H9 (cell line): Measurements from ENCODE around the gene CORO1C. TPM values are rescaled to one million over a fixed set of nuclear protein-coding genes. Genes with fewer than 3 reads are reported as not detected.

Experiments
- DNase-seq: peaks from one replicate; pipeline ENCODE4 v3.0.0-alpha.2; 2017
- H2AFZ ChIP-seq: one replicate; pipeline ENCODE4 v1.6.1; 2013; ENCODE audit warnings: mild to moderate bottlenecking, low read length, control low read depth, moderate library complexity
- H2AK5ac ChIP-seq: 2 replicates; pipeline ENCODE4 v1.6.1; 2013; ENCODE audit warnings: low read length, control low read depth, mixed read lengths; ENCODE audit not compliant: insufficient read length
- H2BK120ac ChIP-seq: one replicate; pipeline ENCODE4 v1.6.1; 2013; ENCODE audit warnings: low read depth, mild to moderate bottlenecking, low read length, control low read depth, inconsistent platforms; ENCODE audit not compliant: poor library complexity, severe bottlenecking
- H2BK12ac ChIP-seq: 2 replicates; pipeline ENCODE4 v1.6.1; 2013; ENCODE audit warnings: low read length, control low read depth, mixed read lengths, low read depth; ENCODE audit not compliant: insufficient read length
- H2BK15ac ChIP-seq: 2 replicates; pipeline ENCODE4 v1.6.1; 2013; ENCODE audit warnings: low read depth, low read length, control low read depth
- H2BK20ac ChIP-seq: one replicate; pipeline ENCODE4 v1.6.1; 2013; ENCODE audit warnings: low read depth, mild to moderate bottlenecking, low read length, control low read depth, inconsistent platforms; ENCODE audit not compliant: poor library complexity, severe bottlenecking
- H2BK5ac ChIP-seq: 2 replicates; pipeline ENCODE4 v1.6.1; 2013; ENCODE audit warnings: low read length, control low read depth, mixed read lengths; ENCODE audit not compliant: insufficient read length
- H3K14ac ChIP-seq: 2 replicates; pipeline ENCODE4 v1.6.1; 2013; ENCODE audit warnings: low read length, control low read depth; ENCODE audit not compliant: insufficient read depth
- H3K18ac ChIP-seq: 2 replicates; pipeline ENCODE4 v1.6.1; 2013; ENCODE audit warnings: low read depth, mild to moderate bottlenecking, mixed read lengths, low read length, control low read depth; ENCODE audit not compliant: insufficient read length
- H3K23ac ChIP-seq: 2 replicates; pipeline ENCODE4 v1.6.1; 2013; ENCODE audit warnings: low read length, control low read depth, mixed read lengths, low read depth; ENCODE audit not compliant: insufficient read length
- H3K23me2 ChIP-seq: 2 replicates; pipeline ENCODE4 v1.6.1; 2013; ENCODE audit warnings: low read depth, mild to moderate bottlenecking, mixed read lengths, low read length, control low read depth; ENCODE audit not compliant: insufficient read length, poor library complexity, severe bottlenecking
- H3K27ac ChIP-seq: 2 replicates; pipeline ENCODE4 v1.5.1; 2013; ENCODE audit warnings: low read length, control low read depth, mixed read lengths, low read depth; ENCODE audit not compliant: insufficient read length
- H3K27me3 ChIP-seq: 2 replicates; pipeline ENCODE4 v1.6.1; 2013; ENCODE audit warnings: low read length, control low read depth, inconsistent platforms; ENCODE audit not compliant: insufficient read depth
- H3K4ac ChIP-seq: 2 replicates; pipeline ENCODE4 v1.6.1; 2013; ENCODE audit warnings: low read depth, mild to moderate bottlenecking, control low read depth, inconsistent platforms, low read length, moderate library complexity
- H3K4me1 ChIP-seq: 2 replicates; pipeline ENCODE4 v1.6.1; 2013; ENCODE audit warnings: low read length, control low read depth, inconsistent platforms; ENCODE audit not compliant: insufficient read depth
- H3K4me2 ChIP-seq: 2 replicates; pipeline ENCODE4 v1.6.1; 2013; ENCODE audit warnings: low read length, control low read depth, mixed read lengths; ENCODE audit not compliant: insufficient read length, insufficient read depth
- H3K56ac ChIP-seq: 2 replicates; pipeline ENCODE4 v1.6.1; 2013; ENCODE audit warnings: low read depth, mild to moderate bottlenecking, mixed read lengths, low read length, control low read depth; ENCODE audit not compliant: insufficient read length
- H3K79me1 ChIP-seq: 2 replicates; pipeline ENCODE4 v1.6.1; 2013; ENCODE audit warnings: low read depth, mild to moderate bottlenecking, moderate library complexity, low read length, control low read depth, inconsistent platforms; ENCODE audit not compliant: insufficient read depth, poor library complexity, severe bottlenecking
- H3K79me2 ChIP-seq: 2 replicates; pipeline ENCODE4 v1.6.1; 2013; ENCODE audit warnings: low read length, control low read depth, inconsistent platforms; ENCODE audit not compliant: insufficient read depth
- H3K9ac ChIP-seq: 2 replicates; pipeline ENCODE4 v1.6.1; 2013; ENCODE audit warnings: low read length, control low read depth, mixed read lengths; ENCODE audit not compliant: insufficient read length; ENCODE audit errors: extremely low read depth
- H3K9me3 ChIP-seq: one replicate; pipeline ENCODE4 v1.6.1; 2013; ENCODE audit warnings: low read depth, low read length, inconsistent platforms; ENCODE audit not compliant: control insufficient read depth
- H3T11ph ChIP-seq: one replicate; pipeline ENCODE4 v1.6.1; 2013; ENCODE audit warnings: mild to moderate bottlenecking, low read length, control low read depth, inconsistent platforms
- H4K20me1 ChIP-seq: one replicate; pipeline ENCODE4 v1.6.1; 2013; ENCODE audit not compliant: control insufficient read depth, insufficient read length, insufficient read depth
- H4K5ac ChIP-seq: 2 replicates; pipeline ENCODE4 v1.6.1; 2013; ENCODE audit warnings: low read depth, mild to moderate bottlenecking, mixed read lengths, low read length, control low read depth; ENCODE audit not compliant: insufficient read length
- H4K8ac ChIP-seq: replicated peaks from 2 replicates; pipeline ENCODE4 v1.6.1; 2013; ENCODE audit warnings: low read length, control low read depth, mixed read lengths, low read depth; ENCODE audit not compliant: insufficient read length
- H4K91ac ChIP-seq: 2 replicates; pipeline ENCODE4 v1.6.1; 2013; ENCODE audit warnings: low read depth, mild to moderate bottlenecking, moderate library complexity, mixed read lengths, low read length, control low read depth; ENCODE audit not compliant: insufficient read length
- H3K27ac Mint-ChIP-seq, 3 experiments: 2 replicates in 2 of 3; 3 replicates in 1 of 3; pipeline ENCODE4 v1.8.0; 2020 to 2021; ENCODE audit warnings: mixed read lengths in 3 of 3, mild to moderate bottlenecking in 1 of 3, moderate library complexity in 1 of 3
- H3K27me3 Mint-ChIP-seq: 2 replicates; pipeline ENCODE4 v1.8.0; 2021; ENCODE audit warnings: low read depth, mild to moderate bottlenecking, moderate library complexity, mixed read lengths
- H3K36me3 Mint-ChIP-seq, 3 experiments: 2 replicates in 2 of 3; 3 replicates in 1 of 3; pipeline ENCODE4 v1.8.0; 2020 to 2021; ENCODE audit warnings: low read depth in 3 of 3, mixed read lengths in 3 of 3; ENCODE audit not compliant: insufficient read depth in 1 of 3
- H3K4me1 Mint-ChIP-seq, 2 experiments: 2 replicates each; pipeline ENCODE4 v1.8.0; 2020; ENCODE audit warnings: mixed read lengths in 2 of 2
- H3K4me3 Mint-ChIP-seq, 2 experiments: 2 replicates in 1 of 2; 3 replicates in 1 of 2; pipeline ENCODE4 v1.8.0; 2020 to 2021; ENCODE audit warnings: mild to moderate bottlenecking in 2 of 2, mixed read lengths in 2 of 2, moderate library complexity in 1 of 2
- H3K9me3 Mint-ChIP-seq, 2 experiments: 2 replicates in 1 of 2; 3 replicates in 1 of 2; pipeline ENCODE4 v1.8.0; 2020; ENCODE audit warnings: mild to moderate bottlenecking in 2 of 2, mixed read lengths in 2 of 2, moderate library complexity in 1 of 2
- WGBS: extraction: QIAGEN DNeasy Blood & Tissue Kit; methylation state at CpG from one replicate; pipeline ENCODE4 v1.1.7; 2013; ENCODE audit warnings: missing lambda C conversion rate, low lambda C conversion rate, mixed read lengths; ENCODE audit not compliant: insufficient read length; ENCODE audit errors: extremely low coverage; 5-methylcytosine and 5-hydroxymethylcytosine counted together
- total RNA-seq: library from RNA; stranded (reverse); gene quantifications from 2 replicates; pipeline ENCODE4 v1.2.1, GENCODE V29; 2021
- TF ChIP-seq, protein P1 (sequence below): fragments of 200-600 bp; sonication (generic); conservative IDR thresholded peaks from 3 replicates; pipeline ENCODE4 v1.8.0; 2021; ENCODE audit warnings: antibody characterized with exemption, mild to moderate bottlenecking

Gene CORO1C
- total RNA-seq, 1 experiment from 2014 or later, result 154 TPM

DNA sequence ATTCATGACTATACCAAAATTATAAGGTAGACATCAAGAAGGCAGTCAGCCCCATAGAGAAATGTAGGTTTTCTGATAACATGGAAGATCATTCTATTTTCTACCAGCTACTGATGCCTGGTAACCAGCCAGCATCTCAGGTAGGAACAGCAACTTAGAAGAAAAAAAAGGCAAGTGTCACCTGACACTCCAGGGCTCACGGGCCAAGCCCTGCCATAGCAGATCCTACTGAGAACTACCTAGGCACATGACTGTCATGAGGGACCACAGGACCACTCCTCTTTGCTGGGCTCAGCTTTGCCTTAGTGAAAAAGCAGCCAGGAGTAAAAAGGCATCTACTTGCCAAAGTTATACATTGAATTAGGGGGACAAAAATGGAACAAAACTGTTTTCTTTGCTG is 33.4 kb downstream of the CORO1C start:
- no peak overlapping the region for H3K9ac ChIP-seq
- no peak overlapping the region for H3K23ac ChIP-seq
- H3K56ac ChIP-seq, result no peak overlapping the region
- H2BK5ac ChIP-seq, result no peak overlapping the region
- H3K18ac ChIP-seq, result no peak overlapping the region
- no peak overlapping the region for H3K4me3 Mint-ChIP-seq
- H2AFZ ChIP-seq, result no peak overlapping the region
- H2BK120ac ChIP-seq, result no peak overlapping the region
- H3K36me3 Mint-ChIP-seq, result peaks cover 24 to 53% (median 35%) of the 10 kb centered on the region in 3 experiments
- H4K8ac ChIP-seq, result no peak overlapping the region
- no peaks in the 10 kb centered on the region for H3K9me3 ChIP-seq
- no peaks in the 10 kb centered on the region for H3K27me3 ChIP-seq
- H3K27ac Mint-ChIP-seq, result peak overlapping the region in 1 of 3 experiments; percentile 52; a peak in 4 of 7 replicates
- H3K27me3 Mint-ChIP-seq, result no peaks in the 10 kb centered on the region
- no peak overlapping the region for H3K4ac ChIP-seq
- H2BK15ac ChIP-seq, result no peak overlapping the region
- no peak for DNase-seq
- peaks cover 4% of the 10 kb centered on the region for H3K79me1 ChIP-seq
- no peak overlapping the region for H2BK12ac ChIP-seq
- TF ChIP-seq, protein P1, sequence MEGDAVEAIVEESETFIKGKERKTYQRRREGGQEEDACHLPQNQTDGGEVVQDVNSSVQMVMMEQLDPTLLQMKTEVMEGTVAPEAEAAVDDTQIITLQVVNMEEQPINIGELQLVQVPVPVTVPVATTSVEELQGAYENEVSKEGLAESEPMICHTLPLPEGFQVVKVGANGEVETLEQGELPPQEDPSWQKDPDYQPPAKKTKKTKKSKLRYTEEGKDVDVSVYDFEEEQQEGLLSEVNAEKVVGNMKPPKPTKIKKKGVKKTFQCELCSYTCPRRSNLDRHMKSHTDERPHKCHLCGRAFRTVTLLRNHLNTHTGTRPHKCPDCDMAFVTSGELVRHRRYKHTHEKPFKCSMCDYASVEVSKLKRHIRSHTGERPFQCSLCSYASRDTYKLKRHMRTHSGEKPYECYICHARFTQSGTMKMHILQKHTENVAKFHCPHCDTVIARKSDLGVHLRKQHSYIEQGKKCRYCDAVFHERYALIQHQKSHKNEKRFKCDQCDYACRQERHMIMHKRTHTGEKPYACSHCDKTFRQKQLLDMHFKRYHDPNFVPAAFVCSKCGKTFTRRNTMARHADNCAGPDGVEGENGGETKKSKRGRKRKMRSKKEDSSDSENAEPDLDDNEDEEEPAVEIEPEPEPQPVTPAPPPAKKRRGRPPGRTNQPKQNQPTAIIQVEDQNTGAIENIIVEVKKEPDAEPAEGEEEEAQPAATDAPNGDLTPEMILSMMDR, result no peak
- no peak overlapping the region for H3K14ac ChIP-seq
- peaks cover 41 to 46% of the 10 kb centered on the region in 2 experiments for H3K4me1 Mint-ChIP-seq
- H3K27ac ChIP-seq, result no peak overlapping the region
- no peak overlapping the region for H4K5ac ChIP-seq
- no CpG with 5 or more reads among the region's 1 CpG for WGBS
- H4K20me1 ChIP-seq, result peaks cover 2% of the 10 kb centered on the region
- no peaks in the 10 kb centered on the region for H3K23me2 ChIP-seq
- no peak overlapping the region for H3K4me2 ChIP-seq
- H3K4me1 ChIP-seq, result peaks cover 6% of the 10 kb centered on the region; the same call in 1 of the 2 replicates
- H4K91ac ChIP-seq, result no peak overlapping the region
- no peaks in the 10 kb centered on the region for H3K9me3 Mint-ChIP-seq
- no peak overlapping the region for H2BK20ac ChIP-seq
- peaks cover 6% of the 10 kb centered on the region; the same call in 1 of the 2 replicates for H3K79me2 ChIP-seq
- no peak overlapping the region for H3T11ph ChIP-seq
- H2AK5ac ChIP-seq, result no peak overlapping the region
